Stimulated activated CD4-positive, alpha-beta T cell treated with anti-CD3 and anti-CD28 coated beads, Interleukin-12 subunit alpha, Interleukin-12 subunit beta, amount 100 ng/mL, for 48 hours (primary cell): ENCODE results near the gene PKD1.

Experiments used
- DNase-seq, 3 donors: peaks; one replicate each; pipeline ENCODE4 v3.0.0-alpha.2; 2020; ENCODE audit warnings: low read depth in 2 of 3, low spot score in 1 of 3

Gene PKD1

DNA sequence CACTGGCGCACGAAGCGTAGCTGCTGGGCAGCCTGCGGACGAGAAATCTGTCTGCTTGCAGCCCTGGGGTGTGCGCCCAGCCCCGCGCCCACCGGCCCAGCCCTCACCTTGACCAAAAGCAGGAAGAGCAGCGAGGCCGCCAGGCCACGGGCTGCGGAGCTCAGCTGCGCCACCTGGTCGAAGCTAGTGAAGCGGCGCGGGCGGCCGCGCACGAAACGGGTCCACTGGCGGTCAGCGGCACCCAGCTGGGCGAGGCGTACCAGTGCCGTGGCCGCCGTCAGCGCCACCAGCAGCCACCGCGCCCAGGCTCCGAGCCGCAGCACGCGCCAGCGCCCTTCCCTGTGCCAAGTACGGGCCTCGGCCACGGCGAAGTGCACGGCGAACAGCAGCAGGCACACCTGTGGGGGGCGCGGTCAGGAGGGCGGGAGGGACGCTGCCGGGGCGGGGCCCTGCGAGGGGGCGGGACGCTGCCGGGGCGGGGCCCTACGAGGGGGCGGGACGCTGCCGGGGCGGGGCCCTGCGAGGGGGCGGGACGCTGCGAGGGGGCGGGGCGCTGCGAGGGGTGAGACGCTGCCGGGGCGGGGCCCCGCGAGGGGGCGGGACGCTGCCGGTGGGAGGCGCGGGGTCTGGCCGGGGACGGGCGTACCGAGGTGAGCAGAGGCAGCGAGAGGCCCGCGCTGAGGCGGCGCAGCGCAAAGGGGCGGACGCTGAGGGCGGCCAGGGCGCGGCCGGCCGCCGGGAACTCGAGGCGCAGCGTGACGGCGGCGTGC lies 44.7 kb downstream of the PKD1 start:
- peak in 2 of 3 donors; percentile 6 to 21 for DNase-seq

DNA sequence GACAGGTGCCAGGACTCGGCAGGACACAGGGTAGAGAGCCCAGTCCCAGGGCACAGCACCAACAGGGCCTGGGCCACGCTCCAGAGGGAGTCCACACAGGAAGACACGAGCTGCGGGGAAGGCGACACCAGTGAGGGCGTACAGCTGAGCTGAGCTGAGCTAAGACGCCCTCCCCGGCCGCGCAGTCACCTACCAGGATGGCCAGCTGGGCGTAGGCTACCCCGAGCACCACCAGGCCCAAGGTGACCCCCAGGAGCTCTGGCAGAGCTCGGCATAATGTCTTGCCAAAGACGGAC lies 45.3 kb downstream of the PKD1 start:
- no peak for DNase-seq

DNA sequence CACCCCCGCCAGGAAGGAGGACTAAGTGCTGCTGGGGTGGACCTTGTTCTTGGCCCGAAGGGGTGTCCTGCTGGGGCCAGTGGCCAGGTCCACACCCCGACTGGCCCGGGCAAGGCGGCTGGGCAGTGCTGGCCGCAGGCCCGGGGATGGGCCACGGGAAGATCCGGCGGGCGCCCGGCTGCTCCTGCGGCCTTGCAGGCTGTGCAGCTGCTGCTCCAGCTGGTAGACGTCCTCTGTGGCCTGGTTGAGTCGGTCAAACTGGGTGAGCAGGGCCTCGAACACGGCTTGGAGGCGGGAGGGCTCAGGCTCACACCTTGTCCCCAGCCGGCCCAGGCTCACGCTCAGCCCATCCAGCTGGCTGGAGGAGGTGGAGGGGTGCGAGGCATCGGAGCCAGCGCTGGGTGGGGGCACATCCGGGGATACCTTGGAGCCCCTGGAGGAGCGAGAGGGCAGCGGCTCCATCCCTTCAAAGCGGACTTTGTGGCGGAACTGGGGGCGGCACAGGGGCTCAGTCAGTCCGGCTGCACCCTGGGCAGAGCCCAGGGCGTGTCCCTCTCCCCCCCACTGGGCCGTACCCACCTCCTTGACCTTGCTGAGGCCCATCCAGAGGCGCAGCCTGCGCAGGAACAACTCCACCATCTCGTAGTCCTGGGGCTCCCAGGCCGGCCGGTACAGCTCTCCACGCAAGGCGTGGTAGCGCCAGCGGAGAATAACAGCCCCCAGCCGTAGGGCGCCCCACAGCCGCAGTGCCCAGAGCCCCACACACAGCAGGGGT lies 45.8 kb downstream of the PKD1 start:
- DNase-seq: no peak

DNA sequence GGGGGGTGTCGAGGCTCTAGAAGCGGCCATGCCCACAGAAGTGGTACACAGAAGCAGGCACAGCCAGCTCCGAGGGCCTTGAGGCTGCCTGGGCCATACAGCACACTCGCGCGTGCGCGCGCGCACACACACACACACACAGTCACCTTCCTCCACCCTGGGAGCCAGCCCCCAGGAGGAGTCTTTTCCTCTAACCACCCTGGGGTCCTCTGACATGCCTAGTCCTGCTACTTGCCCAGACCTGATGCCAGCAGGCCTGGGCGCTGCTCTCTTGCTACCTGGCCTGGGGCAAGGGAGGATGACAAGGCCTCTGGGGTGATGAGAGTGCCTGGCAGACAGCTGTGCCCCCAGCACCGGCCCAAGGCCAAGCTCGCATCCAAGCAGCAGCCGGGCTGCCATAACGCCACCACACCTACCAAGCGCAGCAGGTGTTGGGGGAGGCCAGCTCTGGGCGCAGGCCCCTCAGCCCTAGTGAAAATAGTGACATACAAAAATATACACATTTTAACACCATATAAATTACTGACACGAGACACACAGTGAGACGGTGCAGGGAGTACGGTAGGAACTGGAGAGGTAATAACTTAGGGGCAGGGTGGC lies 46.8 kb downstream of the PKD1 start:
- no peak for DNase-seq

DNA sequence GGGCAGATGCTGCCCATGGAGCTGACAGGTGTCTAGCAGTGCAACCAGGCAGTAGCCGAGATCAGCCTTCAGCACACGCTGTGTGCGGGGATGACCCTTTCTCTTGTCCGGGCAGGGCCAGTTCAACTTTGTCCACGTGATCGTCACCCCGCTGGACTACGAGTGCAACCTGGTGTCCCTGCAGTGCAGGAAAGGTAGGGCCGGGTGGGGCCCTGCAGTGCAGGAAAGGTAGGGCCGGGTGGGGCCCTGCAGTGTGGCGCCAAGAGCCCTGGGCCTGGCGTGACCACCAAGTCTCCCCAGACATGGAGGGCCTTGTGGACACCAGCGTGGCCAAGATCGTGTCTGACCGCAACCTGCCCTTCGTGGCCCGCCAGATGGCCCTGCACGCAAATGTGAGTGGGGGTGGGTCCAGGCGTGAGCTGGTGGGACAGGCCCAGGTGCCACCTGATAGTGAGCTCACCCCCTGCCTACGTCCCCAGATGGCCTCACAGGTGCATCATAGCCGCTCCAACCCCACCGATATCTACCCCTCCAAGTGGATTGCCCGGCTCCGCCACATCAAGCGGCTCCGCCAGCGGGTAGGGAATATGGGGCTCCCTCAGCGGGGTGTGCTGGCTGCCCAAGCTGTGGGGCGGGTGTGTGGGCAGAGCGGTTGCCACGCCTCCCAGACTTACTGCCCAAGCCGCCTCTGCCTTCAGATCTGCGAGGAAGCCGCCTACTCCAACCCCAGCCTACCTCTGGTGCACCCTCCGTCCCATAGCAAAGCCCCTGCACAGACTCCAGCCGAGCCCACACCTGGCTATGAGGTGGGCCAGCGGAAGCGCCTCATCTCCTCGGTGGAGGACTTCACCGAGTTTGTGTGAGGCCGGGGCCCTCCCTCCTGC lies 47.7 kb downstream of the PKD1 start:
- no peak for DNase-seq

DNA sequence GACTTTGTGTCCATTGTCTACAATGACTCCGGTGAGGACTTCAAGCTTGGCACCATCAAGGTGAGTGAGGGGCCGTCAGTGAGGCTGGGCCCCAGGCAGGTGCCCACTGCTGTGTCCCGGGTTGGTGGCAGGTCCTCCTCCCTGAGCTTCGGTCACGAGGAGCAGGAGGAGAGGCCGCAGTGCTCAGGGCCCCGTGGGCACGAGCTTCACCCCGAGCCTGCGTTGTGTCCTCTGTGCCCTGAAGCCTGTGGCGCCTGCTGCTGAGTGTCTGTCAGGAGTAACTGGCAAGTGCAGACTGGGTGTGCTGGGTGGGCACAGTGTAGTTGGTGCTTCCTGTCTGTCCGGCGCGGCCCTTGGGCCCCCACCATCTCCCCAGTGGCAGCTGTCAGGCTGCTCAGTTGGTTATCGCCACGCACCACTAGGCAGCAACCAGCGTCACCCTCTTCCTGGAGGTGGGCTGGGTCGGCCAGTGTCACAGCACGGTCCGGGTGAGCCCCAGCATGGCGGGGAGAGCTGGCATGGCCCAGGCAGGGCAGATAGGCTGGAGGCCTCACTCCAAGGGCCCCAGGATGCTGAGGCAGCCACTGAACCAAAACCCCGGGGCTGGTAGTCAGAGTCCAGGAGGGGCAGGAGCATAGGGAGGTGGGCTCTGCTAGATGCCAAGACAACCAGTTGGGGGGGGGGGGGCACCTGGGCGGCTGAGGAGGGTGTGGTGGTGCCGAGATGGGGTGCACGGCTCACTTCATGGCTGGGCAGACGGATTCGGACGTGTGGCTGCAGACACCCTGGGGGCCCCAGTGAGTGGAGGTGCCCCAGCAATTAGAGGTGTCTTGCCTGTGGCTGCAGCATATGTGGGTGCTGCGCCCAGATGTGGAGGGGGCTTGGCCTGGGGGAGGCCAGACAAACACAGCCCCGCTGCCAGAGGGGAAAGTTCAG lies 48.6 kb downstream of the PKD1 start:
- no peak for DNase-seq

DNA sequence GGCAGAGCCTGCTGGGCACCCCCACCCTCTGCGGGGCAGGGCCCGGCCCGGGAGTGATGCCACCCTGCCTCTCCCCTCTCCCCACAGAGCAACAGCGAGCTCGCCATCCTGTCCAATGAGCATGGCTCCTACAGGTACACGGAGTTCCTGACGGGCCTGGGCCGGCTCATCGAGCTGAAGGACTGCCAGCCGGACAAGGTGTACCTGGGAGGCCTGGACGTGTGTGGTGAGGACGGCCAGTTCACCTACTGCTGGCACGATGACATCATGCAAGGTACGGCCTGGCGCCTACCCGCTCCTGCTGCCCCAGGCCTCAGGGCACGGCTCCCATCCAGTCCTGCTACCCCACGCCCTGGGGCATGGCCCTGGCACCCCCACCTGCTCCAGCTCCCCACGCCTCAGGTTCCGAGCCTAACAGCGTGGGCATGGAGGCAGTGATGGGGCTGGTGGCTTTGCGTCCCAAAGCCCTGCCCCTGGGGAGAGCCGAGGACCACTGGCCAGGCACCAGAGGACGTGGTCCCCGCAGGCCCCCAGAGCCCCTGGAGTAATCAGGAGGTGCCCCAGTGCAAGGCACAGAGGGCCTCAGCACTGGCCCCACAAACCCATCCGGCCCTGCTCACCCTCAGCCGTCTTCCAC lies 49.5 kb downstream of the PKD1 start:
- no peak for DNase-seq

DNA sequence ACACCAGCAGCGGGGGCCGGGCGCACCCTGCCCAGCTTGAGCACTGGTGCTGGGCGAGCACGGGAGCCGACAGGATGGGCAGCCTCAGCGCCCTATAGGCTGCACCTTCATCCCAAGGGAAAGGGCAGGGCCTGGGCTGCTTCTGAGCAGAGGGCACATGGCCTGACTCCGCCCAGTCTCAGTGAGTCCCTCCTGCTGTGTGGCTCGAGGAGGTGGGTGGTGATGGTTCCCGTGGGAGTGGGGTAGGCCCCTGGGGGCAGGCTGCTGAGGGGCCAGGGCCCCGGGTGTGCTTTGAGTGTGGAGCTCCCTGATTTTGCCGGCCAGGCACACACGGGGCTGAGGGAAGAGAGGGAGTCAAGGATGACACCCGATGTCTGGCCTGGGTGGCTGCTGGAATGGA lies 50.0 kb downstream of the PKD1 start:
- DNase-seq: no peak

DNA sequence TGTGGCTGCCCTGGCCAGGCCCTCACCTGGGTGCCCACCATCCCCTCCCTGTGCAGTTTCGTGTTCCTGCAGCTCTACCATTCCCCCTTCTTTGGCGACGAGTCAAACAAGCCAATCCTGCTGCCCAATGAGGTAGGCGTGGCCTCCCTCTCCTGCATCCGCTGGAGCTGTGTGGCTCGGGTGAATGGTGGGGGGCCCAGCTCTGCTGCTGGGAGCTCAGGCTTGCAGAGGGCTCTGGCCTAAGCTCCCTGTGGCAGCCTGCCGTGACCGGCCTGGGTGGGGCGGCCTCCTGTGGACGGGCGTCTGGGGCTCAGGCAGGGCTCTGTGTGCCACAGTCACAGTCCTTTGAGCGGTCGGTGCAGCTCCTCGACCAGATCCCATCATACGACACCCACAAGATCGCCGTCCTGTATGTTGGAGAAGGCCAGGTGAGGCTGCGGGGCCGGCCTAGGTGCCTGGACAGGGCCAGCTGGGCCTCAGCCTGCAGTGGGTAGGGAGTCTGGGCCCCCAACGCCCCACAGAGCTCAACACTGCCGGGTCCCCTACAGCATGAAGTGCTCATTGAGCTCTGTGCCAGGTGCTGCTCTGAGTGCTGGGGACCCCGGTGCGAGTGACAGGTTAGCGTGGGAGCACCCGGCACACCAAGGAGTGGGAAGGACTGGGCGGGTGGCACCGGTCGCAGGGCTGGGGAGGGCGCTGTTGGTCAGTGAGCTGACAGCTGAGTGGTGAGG lies 50.6 kb downstream of the PKD1 start:
- no peak for DNase-seq

DNA sequence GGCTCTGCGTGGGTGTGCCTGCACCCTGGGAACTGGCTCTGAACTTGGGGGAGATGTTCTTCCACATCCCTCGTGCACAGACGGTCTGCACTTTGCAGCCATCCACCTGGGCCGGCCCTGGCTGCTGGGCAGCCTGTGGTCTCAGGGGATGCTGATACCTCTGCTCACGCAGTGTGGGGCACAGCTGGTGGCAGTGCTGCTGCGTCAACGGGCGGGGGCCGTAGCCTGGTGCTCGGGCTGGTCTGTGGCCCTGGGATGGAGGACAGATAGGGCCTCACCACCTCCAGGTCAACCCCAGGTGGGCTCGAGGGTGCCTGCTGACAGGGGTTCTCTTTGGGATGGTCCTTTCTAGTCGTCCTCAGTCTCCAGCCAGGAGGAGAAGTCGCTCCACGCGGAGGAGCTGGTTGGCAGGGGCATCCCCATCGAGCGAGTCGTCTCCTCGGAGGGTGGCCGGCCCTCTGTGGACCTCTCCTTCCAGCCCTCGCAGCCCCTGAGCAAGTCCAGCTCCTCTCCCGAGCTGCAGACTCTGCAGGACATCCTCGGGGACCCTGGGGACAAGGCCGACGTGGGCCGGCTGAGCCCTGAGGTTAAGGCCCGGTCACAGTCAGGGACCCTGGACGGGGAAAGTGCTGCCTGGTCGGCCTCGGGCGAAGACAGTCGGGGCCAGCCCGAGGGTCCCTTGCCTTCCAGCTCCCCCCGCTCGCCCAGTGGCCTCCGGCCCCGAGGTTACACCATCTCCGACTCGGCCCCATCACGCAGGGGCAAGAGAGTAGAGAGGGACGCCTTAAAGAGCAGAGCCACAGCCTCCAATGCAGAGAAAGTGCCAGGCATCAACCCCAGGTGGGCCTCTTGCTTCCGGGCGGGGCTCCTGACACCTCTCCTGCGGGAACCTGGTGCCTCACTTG lies 51.6 kb downstream of the PKD1 start:
- DNase-seq: no peak

DNA sequence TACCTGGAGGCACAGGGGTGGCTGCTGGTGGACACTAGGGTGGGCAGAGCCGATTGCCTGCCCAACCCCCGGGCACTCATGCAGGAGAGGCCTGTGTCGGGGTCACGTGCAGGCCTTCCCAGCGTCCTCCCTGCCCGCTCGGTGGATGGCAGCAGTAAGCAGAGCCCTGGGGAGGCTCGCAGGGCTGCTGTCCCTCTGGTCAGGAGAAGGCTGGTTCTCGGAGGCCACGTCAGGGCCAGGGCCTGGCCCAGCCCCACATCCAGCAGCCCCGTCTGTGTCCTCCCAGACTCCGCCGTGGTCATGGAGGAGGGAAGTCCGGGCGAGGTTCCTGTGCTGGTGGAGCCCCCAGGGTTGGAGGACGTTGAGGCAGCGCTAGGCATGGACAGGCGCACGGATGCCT lies 52.3 kb downstream of the PKD1 start:
- DNase-seq: no peak

DNA sequence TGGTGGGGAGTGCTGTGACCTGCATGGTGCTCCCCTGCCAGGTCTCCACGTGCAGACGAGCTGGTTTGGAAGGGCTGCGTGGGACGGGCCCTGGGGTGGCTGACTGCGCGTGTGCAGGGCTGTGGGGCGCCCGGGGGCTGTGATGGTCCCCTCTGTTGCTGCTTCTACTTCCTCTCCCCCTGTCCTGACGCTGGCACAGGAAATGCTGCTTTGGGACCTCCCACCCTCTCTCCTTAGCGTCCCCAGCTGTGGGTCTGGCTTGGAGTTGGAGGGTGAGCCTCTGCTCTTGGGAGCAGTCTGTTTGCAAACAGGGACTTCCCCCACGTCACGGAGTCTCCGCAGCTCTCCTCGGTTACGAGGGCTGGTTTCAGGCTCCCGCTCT lies 52.7 kb downstream of the PKD1 start:
- no peak for DNase-seq

DNA sequence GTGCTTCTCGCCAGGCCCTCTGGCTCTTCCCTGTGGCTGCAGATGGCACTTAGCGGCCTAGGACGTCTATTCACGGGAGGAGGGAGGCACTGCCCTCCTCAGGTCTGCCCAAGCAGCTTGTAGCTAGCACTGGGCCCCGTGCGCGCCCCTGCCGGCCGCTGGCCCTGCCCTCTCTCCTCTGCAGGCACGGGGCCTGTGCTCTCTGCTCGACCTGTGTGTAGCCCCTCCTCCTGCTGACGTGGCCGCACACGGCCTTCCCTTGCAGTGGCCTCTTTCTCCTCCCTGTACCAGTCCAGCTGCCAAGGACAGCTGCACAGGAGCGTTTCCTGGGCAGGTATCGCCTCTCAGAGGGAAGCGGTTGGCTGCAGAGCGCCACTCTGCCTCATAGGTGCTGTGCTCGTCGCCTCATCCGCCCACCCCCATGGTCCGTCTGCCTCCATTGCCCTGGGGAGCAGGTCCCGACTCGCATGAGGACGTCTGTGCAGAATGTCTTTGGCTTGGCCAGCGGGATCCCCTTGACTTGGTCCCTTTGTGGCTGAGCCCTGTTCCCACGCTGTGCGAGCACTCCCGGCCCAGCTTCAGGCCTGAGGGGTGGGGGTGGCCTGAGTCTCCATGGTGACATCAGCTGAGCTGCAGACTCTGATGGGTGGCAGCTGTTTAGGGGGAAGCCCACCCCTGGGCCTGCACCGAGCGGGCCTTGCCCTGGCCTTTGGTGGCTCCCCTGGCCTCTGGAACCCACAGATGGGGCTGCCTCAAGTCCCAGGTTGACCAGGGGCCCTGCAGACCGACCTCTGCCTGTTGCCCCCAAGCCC lies 53.3 kb downstream of the PKD1 start:
- DNase-seq: no peak

DNA sequence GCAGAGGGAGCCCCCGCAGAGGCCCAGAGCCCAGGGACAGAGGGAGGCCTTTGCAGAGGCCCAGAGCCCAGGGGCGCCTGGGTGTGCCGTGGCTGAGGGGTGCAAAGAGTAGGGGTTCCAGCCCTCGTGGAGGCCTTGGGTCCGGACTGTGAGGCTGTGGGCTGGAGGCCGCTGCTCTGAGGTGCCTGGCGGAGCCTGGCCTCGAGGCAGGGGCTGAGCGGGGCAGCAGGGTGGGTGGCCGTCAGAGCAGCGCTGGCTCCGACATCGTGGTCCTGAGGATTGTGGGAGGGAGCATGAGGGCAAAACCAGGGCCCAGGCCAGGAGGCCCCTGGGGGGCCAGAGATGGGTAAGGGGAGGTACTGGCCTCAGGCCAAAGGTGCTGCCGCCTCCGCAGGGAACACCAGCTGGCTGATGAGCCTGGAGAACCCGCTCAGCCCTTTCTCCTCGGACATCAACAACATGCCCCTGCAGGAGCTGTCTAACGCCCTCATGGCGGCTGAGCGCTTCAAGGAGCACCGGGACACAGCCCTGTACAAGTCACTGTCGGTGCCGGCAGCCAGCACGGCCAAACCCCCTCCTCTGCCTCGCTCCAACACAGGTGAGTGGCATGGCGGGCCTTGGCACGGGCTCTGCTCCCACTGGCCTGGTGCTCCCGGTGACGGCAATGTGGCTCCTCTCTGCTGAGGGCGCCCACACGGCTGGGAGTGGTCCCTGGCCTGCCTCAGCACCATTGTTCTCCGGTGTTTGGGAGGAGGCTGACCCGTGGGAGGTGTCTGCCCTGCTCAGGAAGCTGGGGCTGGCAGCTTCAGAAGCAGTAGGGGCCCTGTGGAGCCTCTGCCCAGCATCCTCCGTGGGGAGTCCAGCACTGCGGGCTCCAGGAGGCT lies 54.3 kb downstream of the PKD1 start:
- no peak for DNase-seq

DNA sequence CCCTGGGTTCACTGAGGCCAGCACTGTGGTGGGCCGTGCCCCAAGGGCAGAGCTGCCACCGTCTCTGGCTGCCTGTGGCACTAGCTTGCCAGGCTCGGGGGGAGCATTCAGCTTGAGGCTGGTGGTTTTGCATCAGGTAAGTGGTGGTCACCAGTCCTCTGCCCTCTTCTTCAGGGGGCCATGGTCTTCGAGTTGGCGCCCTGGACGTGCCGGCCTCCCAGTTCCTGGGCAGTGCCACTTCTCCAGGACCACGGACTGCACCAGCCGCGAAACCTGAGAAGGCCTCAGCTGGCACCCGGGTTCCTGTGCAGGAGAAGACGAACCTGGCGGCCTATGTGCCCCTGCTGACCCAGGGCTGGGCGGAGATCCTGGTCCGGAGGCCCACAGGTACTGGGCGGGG lies 55.7 kb downstream of the PKD1 start:
- no peak for DNase-seq

DNA sequence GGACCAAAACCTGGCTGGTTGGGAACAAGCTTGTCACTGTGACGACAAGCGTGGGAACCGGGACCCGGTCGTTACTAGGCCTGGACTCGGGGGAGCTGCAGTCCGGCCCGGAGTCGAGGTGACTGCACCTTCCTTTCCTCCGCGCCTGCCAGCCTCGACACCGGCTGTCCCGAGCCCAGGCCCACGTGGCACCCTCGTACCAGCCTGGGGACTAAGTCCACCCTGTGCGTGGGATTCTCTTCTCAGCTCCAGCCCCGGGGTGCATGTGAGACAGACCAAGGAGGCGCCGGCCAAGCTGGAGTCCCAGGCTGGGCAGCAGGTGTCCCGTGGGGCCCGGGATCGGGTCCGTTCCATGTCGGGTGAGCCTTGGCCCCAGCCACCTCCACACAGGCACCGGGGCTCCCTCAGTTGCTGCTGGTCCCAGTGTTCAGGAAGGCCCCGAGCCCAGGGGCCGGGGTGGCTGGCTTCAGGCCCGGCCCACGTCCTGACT lies 56.3 kb downstream of the PKD1 start:
- DNase-seq: no peak
